OCI-LY3 (cell line): ENCODE data around the gene DHX35.

Experiments used
- EZH2phosphoT487 ChIP-seq: fragments of 200-600 bp; shearing (Covaris generic); IDR thresholded peaks from 2 replicates; pipeline ENCODE4 v1.6.1; 2018; ENCODE audit warnings: antibody characterized with exemption, mixed run types, low read depth
- TF ChIP-seq, protein P1 (sequence below): fragments of 200-600, 300-600 bp; sonication (generic); IDR thresholded peaks from 2 replicates; pipeline ENCODE4 v1.5.1; 2014; ENCODE audit warnings: antibody characterized with exemption, low read length, low read depth

DNA sequence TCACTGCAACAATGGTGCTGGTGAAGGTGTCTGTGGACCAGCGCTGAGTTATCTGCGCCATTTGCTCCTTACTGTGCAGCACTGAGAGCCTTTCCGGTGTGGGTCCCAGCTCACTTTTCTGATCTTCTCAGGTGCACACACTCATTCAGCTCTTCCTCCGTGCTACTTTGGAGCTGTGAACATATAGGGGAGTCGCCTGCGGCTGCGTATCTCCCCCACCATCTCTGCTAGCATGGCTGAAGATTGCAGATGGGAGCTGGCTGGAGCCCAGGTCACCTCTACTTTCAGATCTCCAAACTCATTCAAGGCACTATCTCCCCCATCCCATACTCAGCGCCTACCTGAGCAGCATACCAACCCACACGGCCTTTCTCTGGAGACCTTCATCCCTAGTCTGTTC lies 96.9 kb downstream of the DHX35 start:
- TF ChIP-seq, protein P1, sequence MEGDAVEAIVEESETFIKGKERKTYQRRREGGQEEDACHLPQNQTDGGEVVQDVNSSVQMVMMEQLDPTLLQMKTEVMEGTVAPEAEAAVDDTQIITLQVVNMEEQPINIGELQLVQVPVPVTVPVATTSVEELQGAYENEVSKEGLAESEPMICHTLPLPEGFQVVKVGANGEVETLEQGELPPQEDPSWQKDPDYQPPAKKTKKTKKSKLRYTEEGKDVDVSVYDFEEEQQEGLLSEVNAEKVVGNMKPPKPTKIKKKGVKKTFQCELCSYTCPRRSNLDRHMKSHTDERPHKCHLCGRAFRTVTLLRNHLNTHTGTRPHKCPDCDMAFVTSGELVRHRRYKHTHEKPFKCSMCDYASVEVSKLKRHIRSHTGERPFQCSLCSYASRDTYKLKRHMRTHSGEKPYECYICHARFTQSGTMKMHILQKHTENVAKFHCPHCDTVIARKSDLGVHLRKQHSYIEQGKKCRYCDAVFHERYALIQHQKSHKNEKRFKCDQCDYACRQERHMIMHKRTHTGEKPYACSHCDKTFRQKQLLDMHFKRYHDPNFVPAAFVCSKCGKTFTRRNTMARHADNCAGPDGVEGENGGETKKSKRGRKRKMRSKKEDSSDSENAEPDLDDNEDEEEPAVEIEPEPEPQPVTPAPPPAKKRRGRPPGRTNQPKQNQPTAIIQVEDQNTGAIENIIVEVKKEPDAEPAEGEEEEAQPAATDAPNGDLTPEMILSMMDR, result no peak
- no peak for TF ChIP-seq EZH2phosphoT487
